Calu3 (cell line): ENCODE data around the gene CAVIN2. TPM values are rescaled to one million over a fixed set of nuclear protein-coding genes. Genes with fewer than 3 reads are reported as not detected.

Experiments used
- BruUV-seq: library from RNA; stranded (reverse); fragments of 400-500 nt; replicated peaks from 2 replicates; lab custom pipeline; 2021; lab: Mats Ljungman, UMichigan
- CTCF ChIA-PET: fragments of 300-600 bp; sonication (Branson Sonifier 250); formaldehyde crosslinking; loops from one replicate; lab custom pipeline; 2022; ENCODE audit warnings: antibody characterized with exemption; lab: Charles Lee
- DNase-seq: peaks from one replicate; pipeline ENCODE4 v3.0.0; 2022
- H3K27ac Mint-ChIP-seq: one replicate; pipeline ENCODE4 v1.8.0; 2022; ENCODE audit warnings: mixed read lengths; ENCODE audit not compliant: unreplicated experiment
- H3K27me3 Mint-ChIP-seq: one replicate; pipeline ENCODE4 v1.8.0; 2022; ENCODE audit warnings: mixed read lengths; ENCODE audit not compliant: unreplicated experiment
- H3K36me3 Mint-ChIP-seq: one replicate; pipeline ENCODE4 v1.8.0; 2022; ENCODE audit warnings: mild to moderate bottlenecking, moderate library complexity, mixed read lengths; ENCODE audit not compliant: insufficient read depth, unreplicated experiment
- H3K4me1 Mint-ChIP-seq: one replicate; pipeline ENCODE4 v1.8.0; 2022; ENCODE audit warnings: mild to moderate bottlenecking, low read depth, mixed read lengths; ENCODE audit not compliant: unreplicated experiment
- H3K4me3 Mint-ChIP-seq: one replicate; pipeline ENCODE4 v1.8.0; 2022; ENCODE audit warnings: mild to moderate bottlenecking, low read depth, moderate library complexity, mixed read lengths; ENCODE audit not compliant: unreplicated experiment
- H3K9me3 Mint-ChIP-seq: one replicate; pipeline ENCODE4 v1.8.0; 2022; ENCODE audit warnings: low read depth, mixed read lengths; ENCODE audit not compliant: unreplicated experiment
- intact Hi-C: fragments of 100-400 bp; cut with micrococcal nuclease; formaldehyde crosslinking; loops from one replicate; pipeline ENCODE4 v1.10.0; 2022; ENCODE audit not compliant: unreplicated experiment
- total RNA-seq: library from RNA; stranded (reverse); gene quantifications from 2 replicates; pipeline ENCODE4 v1.2.3, GENCODE V29; 2022
- TF ChIP-seq, protein P1 (sequence below): fragments of 200-600 bp; IDR thresholded peaks from one replicate; pipeline ENCODE4 v1.8.0; 2022; ENCODE audit warnings: antibody characterized with exemption; ENCODE audit not compliant: unreplicated experiment

The CAVIN2 gene
- total RNA-seq, 1 experiment from 2014 or later, result not detected

DNA sequence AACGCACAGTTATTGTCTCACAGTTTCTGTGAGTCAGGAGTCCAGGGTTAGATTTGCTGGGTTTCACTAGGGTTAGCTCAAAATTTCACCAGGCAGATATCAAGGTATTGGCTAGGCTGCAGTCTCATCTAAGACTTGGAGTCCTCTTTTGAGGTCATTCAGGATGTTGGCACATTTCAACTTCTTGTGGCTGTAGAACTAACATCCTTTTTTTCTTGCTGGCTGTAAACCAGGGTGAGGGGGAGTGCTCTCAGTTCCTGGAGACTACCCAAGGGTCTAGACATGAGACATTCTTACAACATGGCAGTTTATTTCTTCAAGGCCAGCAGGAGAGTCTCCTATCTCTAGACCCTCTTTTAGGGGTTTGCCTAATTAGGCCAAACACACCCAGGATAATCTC lies 12.8 kb upstream of the CAVIN2 start:
- Mint-ChIP-seq H3K9me3 (peaks cover under 1% of the 10 kb centered on the region), H3K36me3 (no peaks in the 10 kb centered on the region), H3K27ac (no peak overlapping the region), H3K4me3 (no peak overlapping the region), H3K27me3 (no peaks in the 10 kb centered on the region), H3K4me1 (peaks cover 22% of the 10 kb centered on the region)
- CTCF ChIA-PET, result no interaction called here
- no TSS peak for BruUV-seq
- intact Hi-C loops, result no loop called here
- TF ChIP-seq, protein P1, sequence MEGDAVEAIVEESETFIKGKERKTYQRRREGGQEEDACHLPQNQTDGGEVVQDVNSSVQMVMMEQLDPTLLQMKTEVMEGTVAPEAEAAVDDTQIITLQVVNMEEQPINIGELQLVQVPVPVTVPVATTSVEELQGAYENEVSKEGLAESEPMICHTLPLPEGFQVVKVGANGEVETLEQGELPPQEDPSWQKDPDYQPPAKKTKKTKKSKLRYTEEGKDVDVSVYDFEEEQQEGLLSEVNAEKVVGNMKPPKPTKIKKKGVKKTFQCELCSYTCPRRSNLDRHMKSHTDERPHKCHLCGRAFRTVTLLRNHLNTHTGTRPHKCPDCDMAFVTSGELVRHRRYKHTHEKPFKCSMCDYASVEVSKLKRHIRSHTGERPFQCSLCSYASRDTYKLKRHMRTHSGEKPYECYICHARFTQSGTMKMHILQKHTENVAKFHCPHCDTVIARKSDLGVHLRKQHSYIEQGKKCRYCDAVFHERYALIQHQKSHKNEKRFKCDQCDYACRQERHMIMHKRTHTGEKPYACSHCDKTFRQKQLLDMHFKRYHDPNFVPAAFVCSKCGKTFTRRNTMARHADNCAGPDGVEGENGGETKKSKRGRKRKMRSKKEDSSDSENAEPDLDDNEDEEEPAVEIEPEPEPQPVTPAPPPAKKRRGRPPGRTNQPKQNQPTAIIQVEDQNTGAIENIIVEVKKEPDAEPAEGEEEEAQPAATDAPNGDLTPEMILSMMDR, result no peak
- DNase-seq, result no peak

DNA sequence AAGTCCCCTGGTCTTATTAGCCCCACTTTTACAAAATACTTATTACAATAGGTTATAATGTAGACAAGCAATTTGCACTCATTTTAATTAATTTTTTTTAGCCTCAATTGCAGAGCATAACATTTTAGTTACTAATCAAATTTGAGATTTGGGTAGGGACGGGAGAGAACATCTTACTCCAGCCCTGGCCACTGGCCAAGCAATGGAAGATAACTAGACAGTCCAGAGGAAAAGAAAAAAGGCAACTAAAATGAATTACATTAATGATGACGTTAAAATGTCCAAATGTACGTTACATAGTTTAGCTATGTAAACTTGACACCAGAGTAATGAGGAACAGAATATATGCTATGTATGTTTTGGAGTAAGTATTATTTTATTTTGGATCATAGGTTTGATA lies 11.0 kb upstream of the CAVIN2 start:
- H3K27me3 Mint-ChIP-seq, result no peaks in the 10 kb centered on the region
- TF ChIP-seq, protein P1, result no peak
- BruUV-seq, result no TSS peak
- H3K27ac Mint-ChIP-seq, result no peak overlapping the region
- intact Hi-C loops, result no loop called here
- CTCF ChIA-PET, result no interaction called here
- H3K4me3 Mint-ChIP-seq, result no peak overlapping the region
- H3K36me3 Mint-ChIP-seq, result no peaks in the 10 kb centered on the region
- peaks cover 37% of the 10 kb centered on the region for H3K4me1 Mint-ChIP-seq
- DNase-seq, result no peak
- no peaks in the 10 kb centered on the region for H3K9me3 Mint-ChIP-seq

DNA sequence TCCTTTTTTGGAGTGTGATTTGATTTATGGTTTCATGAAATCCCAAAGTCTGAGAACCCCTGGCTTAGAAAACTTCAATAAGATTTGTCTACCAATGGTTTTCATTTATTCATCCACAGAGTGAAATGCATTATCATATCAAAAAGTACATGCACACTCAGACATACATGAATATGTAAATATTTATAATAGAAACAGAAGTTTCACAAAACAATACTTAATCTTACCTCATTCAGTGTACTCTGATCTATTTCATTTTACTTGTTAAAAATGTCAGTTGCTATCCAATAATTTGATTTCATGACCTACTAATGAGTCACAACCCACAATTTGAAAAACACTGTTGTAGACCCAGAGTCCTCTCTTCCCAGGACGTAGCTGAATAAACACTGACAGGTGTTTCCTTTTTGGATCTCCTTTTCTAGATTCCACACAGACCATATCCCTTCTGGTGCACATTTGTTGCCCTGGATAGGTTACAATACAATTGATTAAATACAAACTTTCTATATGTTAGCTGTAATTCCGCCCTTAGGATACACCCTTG lies 10.4 kb upstream of the CAVIN2 start:
- CTCF ChIA-PET, result no interaction called here
- intact Hi-C loops, result no loop called here
- H3K4me1 Mint-ChIP-seq, result peaks cover 42% of the 10 kb centered on the region
- H3K9me3 Mint-ChIP-seq, result peaks cover 2% of the 10 kb centered on the region
- no peaks in the 10 kb centered on the region for H3K36me3 Mint-ChIP-seq
- no peak overlapping the region for H3K27ac Mint-ChIP-seq
- H3K4me3 Mint-ChIP-seq, result no peak overlapping the region
- no peaks in the 10 kb centered on the region for H3K27me3 Mint-ChIP-seq
- DNase-seq, result no peak
- no TSS peak for BruUV-seq
- TF ChIP-seq, protein P1, result no peak

DNA sequence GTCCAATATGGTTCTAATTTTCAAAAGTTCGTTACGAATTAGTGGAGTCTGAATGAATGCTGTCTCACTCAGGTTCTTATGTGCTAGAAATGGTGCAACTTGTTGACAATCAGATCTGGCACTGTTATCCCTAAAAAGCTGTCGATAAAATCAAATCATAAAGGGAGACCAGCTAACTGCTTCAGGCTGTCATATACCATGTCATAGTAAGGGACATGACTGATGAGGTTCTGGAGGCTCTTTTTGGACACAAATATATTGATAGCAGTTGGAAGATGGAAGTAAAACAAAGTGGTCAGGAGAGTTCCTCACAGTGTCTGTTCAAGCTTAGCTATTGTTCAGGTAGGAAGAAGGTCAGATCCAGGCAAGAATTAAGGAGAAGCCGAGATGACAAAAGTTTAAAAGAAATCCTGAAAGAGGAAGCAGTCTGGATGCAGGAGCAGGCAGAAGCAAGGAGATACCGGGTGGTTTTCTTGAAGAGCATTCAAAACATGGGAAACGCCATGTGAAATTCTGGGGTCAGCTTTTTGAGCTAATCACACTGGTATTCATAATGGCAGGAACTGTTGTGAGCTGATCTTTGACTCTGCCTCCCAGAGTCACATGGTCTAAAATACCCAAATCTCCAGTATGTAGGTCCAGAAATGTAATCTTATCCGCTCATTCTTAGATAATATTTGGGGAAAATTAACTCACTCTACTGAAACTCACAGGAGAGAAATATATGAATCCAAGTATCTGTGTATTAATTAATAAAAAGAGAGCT lies 9.4 kb upstream of the CAVIN2 start:
- CTCF ChIA-PET, result no interaction called here
- intact Hi-C loops, result no loop called here
- no peak for DNase-seq
- no peak overlapping the region for H3K27ac Mint-ChIP-seq
- peaks cover 43% of the 10 kb centered on the region for H3K4me1 Mint-ChIP-seq
- TF ChIP-seq, protein P1, result no peak
- no peaks in the 10 kb centered on the region for H3K27me3 Mint-ChIP-seq
- no TSS peak for BruUV-seq
- no peaks in the 10 kb centered on the region for H3K36me3 Mint-ChIP-seq
- no peak overlapping the region for H3K4me3 Mint-ChIP-seq
- H3K9me3 Mint-ChIP-seq, result peaks cover 2% of the 10 kb centered on the region
